Right atrium auricular region (tissue), 2 donors: ENCODE results near the gene CELSR1. TPM values are rescaled to one million over a fixed set of nuclear protein-coding genes. Genes with fewer than 3 reads are reported as not detected.

Experiments used
- DNase-seq: peaks from one replicate; pipeline ENCODE4 v3.0.0-alpha.2; 2019; ENCODE audit warnings: low spot score
- H3K27ac ChIP-seq, 2 donors: fragments of 200-600 bp; sonication (generic); 1 replicate in 1 of 2; 2 replicates in 1 of 2; pipeline ENCODE4 v1.5.1; 2016 to 2019
- H3K27me3 ChIP-seq, 2 donors: fragments of 200-600 bp; sonication (generic); one replicate each; pipeline versions ENCODE4 v1.5.1 to v1.6.0; 2017 to 2019
- H3K36me3 ChIP-seq: fragments of 200-600 bp; sonication (generic); one replicate; pipeline ENCODE4 v1.5.1; 2016
- H3K4me1 ChIP-seq, 2 donors: fragments of 200-600 bp; sonication (generic); one replicate each; pipeline versions ENCODE4 v1.5.1 to v1.6.0; 2017 to 2019
- H3K4me3 ChIP-seq, 2 donors: fragments of 200-600 bp; sonication (generic); 1 replicate in 1 of 2; 2 replicates in 1 of 2; pipeline ENCODE4 v1.5.1; 2017 to 2019; ENCODE audit warnings: mild to moderate bottlenecking in 1 of 2, moderate library complexity in 1 of 2
- H3K9me3 ChIP-seq, 2 donors: fragments of 200-600 bp; sonication (generic); one replicate each; pipeline ENCODE4 v1.5.1; 2019
- total RNA-seq, 2 donors: library from RNA; depleted of rRNA; stranded (reverse); fragments of >200 nt; gene quantifications; one replicate each; pipeline ENCODE4 v1.1.0, GENCODE V29; 2016
- TF ChIP-seq, protein P1 (sequence below), 2 donors: fragments of 200-600 bp; sonication (generic); IDR thresholded peaks; one replicate each; pipeline ENCODE4 v1.5.1; 2019; ENCODE audit warnings: antibody characterized with exemption in 2 of 2

The CELSR1 gene
- total RNA-seq, 2 donors from 2014 or later, result 7.1 to 9.6 TPM

DNA sequence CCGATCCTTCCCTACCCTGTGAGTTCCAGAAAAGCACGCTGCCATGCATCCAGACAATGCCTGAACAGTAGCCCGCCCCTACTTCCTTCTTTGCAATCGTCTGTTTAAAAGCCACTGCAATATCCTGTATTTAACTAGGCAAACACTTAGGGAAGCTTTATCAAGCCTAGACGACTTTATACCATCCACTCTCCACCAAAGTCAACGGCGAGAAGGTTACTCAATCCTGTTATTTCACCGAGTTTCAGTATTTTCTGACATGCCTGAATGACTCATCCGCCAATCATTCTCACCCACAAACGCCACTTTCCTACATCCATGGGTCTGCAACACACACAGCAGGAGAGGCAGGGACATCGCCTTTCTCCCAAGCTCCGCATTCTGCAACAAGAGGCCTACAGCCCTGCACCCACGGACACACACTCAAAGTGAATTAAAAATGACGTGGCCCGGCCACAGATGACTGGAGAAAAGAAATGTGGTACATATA is 9.3 kb downstream of the CELSR1 start:
- no peaks in the 10 kb centered on the region for H3K27me3 ChIP-seq
- H3K36me3 ChIP-seq, result no peaks in the 10 kb centered on the region
- TF ChIP-seq, protein P1, sequence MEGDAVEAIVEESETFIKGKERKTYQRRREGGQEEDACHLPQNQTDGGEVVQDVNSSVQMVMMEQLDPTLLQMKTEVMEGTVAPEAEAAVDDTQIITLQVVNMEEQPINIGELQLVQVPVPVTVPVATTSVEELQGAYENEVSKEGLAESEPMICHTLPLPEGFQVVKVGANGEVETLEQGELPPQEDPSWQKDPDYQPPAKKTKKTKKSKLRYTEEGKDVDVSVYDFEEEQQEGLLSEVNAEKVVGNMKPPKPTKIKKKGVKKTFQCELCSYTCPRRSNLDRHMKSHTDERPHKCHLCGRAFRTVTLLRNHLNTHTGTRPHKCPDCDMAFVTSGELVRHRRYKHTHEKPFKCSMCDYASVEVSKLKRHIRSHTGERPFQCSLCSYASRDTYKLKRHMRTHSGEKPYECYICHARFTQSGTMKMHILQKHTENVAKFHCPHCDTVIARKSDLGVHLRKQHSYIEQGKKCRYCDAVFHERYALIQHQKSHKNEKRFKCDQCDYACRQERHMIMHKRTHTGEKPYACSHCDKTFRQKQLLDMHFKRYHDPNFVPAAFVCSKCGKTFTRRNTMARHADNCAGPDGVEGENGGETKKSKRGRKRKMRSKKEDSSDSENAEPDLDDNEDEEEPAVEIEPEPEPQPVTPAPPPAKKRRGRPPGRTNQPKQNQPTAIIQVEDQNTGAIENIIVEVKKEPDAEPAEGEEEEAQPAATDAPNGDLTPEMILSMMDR (IDR thresholded peaks at IDR 0.05), result no peak
- no peak for DNase-seq
- no peak overlapping the region for H3K4me3 ChIP-seq
- H3K4me1 ChIP-seq, result peaks cover 0 to 12% of the 10 kb centered on the region in 2 donors
- H3K27ac ChIP-seq, result no peak overlapping the region
- no peaks in the 10 kb centered on the region for H3K9me3 ChIP-seq

DNA sequence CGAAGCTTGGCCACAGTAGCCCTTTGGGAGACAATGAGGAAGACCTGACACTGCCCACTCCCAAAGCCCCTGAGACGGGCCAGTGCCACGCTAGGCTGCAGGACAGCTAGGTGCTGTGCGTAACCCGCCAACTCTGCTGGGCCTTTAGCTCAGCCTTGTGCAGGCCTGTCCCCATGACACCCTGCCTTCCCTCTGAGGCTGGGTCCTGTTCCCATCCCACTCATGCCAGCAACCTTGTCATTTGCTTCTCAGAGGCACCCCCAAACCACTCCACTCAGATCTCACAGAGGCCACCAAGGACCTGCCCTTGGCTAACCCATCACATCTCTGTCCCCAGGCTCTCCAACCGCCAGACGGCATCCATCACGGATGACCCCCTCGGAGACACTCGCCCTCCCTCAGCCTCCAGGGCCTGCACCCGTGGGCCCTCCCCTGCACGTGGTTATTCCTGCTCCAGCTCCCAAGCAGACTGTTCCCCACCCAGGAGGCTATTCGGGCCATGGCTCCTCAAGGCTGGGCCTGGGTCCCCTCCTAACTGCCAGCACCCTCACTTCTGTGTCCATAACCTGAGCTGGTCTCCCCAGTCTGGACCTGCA is 11.1 kb downstream of the CELSR1 start:
- Histone ChIP-seq H3K27me3 (no peaks in the 10 kb centered on the region), H3K4me3 (no peak overlapping the region), H3K27ac (no peak overlapping the region), H3K4me1 (peaks cover 0 to 7% of the 10 kb centered on the region in 2 donors), H3K36me3 (no peaks in the 10 kb centered on the region), H3K9me3 (no peaks in the 10 kb centered on the region)
- no peak for DNase-seq
- TF ChIP-seq, protein P1 (IDR thresholded peaks at IDR 0.05), result no peak

DNA sequence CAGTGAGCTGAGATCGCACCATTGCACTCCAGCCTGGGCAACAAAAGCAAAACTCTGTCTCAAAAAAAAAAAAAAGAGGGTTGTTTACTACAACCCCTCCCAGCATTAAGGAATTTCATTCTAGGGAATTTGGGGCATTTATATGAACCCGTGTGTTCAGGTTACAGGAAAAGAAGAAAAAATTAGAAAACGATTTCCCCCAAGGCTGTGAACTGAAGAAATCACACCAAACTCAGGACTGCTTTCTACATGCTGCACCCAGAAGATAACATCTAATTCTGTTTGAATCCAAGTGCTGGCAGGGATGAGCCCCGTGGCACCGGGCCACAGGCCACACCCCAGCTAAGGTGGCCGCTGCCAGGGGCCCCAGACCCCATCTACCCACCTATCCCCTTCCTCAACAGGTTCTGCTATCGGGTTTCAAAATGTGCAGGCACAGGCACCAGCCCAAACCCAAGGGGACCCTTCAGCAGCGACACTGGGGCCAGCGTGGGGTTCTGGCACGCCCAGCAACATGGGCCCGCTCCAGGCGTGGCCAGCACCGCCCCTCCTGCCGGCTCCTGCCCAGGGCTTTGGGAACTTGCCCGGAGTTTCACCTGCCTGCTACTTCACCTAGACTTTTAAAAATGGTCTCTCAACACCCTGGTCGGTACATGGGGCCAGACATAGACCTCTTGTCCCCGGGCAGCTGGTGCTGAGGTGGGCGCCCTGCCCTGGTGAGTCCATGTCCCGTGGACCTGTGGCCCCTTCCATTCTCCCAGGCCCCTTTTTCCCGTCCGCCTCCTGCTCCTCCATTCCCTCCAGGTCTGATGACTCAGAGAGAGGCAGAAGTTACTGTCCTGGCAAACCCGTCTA is 11.8 kb downstream of the CELSR1 start:
- Histone ChIP-seq H3K27ac (no peak overlapping the region), H3K27me3 (no peaks in the 10 kb centered on the region), H3K4me3 (no peak overlapping the region), H3K4me1 (peaks cover 0 to 7% of the 10 kb centered on the region in 2 donors), H3K9me3 (no peaks in the 10 kb centered on the region), H3K36me3 (no peaks in the 10 kb centered on the region)
- TF ChIP-seq, protein P1 (IDR thresholded peaks at IDR 0.05), result no peak
- no peak for DNase-seq

DNA sequence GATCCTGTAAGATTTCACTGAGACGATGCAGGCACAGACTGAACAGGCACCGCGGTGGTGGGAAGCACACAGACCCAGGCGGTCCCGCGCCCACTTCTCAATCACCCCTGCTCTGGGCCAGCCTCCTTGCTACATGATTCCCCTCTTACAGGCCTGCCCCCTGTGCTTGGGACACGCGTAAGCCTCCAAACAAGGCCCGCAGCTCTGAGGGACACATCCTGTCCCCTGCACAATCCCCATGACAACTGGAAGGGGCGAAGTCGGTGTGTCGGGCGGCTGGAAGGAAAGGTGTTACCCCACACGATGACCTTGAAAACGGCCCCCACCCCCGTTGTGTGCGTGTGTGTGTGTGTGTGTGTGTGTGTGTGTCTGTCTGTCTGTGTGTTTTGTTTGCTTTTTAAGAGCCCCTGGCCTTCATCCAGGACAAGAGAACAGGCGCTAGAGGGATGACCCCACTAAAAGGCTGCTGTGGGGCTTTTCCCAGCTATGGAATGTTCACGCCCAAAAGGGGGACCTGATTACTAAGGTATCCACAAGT is 13.1 kb downstream of the CELSR1 start:
- TF ChIP-seq, protein P1 (IDR thresholded peaks at IDR 0.05), result no peak
- Histone ChIP-seq H3K36me3 (no peaks in the 10 kb centered on the region), H3K4me3 (no peak overlapping the region), H3K27me3 (no peaks in the 10 kb centered on the region), H3K4me1 (peaks cover 0 to 7% of the 10 kb centered on the region in 2 donors), H3K27ac (no peak overlapping the region), H3K9me3 (no peaks in the 10 kb centered on the region)
- DNase-seq, result no peak

DNA sequence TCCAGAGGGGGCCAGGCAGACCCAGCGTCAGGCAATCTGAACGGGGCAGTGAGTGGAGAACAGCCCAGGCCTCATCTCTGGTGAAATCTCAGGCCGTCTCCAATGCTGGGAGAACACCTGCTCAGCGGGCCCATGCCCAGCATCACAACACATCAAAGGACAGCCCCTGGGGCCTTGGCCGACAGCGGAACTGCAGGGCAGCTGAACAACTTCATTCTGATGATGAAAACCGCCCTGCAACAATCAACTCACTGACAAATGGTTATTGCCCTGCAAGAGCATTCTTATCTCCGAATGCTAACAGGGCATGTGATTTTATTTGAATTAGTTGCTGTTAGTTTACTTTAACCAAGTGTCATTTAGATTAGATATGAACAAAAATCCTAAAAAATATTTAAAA is 14.6 kb downstream of the CELSR1 start:
- H3K9me3 ChIP-seq, result no peaks in the 10 kb centered on the region
- H3K27me3 ChIP-seq, result no peaks in the 10 kb centered on the region
- no peak overlapping the region for H3K4me3 ChIP-seq
- H3K27ac ChIP-seq, result no peak overlapping the region
- no peak for DNase-seq
- H3K4me1 ChIP-seq, result peaks cover 0 to 7% of the 10 kb centered on the region in 2 donors
- H3K36me3 ChIP-seq, result no peaks in the 10 kb centered on the region
- TF ChIP-seq, protein P1 (IDR thresholded peaks at IDR 0.05), result no peak
